ENCODE results near the gene BMPER. TPM values are rescaled to one million over a fixed set of nuclear protein-coding genes. Genes with fewer than 3 reads are reported as not detected.

Gene BMPER
- total RNA-seq, 1 donor from 2014 or later: not detected

DNA sequence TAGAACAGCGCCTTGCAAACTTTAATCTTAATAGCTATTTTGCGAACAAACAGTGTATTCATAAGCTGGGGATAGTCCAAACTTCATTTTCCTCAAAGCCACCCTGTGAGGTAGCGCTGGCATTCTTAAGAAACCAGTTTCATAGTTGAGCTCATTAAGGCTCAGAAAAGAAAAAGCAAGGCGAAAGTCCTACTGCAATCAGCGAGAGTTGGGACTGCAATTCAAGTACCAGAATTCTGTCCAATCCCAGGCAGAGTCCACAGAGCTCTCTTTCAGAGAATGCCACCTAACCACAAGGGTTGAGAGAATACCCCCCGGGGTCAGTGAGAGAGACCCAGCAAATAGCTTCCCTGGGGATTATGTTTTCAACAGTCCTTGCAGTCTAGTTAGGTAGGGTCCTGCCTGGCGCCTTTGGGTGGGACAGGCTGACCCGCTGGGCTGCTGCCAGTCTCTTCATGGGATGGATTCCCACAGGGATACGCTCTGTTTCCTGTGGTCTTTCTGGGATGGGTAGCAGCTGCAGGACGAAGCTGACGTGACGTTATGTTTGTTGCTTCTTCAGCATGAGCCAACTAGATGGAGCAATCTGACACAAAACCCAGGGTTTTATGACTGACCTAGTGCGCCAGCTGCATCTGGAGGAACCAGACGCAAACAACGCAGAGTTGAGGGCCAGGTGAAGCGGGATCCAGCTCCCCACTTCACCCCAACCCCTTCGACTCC, 16.0 kb downstream of the BMPER start:
- intact Hi-C loops (cut with micrococcal nuclease): no loop called here

GRCh38 chr7:33922820-33923219, 17.5 kb downstream of the BMPER start:
- intact Hi-C loops (cut with micrococcal nuclease): no loop called here

DNA sequence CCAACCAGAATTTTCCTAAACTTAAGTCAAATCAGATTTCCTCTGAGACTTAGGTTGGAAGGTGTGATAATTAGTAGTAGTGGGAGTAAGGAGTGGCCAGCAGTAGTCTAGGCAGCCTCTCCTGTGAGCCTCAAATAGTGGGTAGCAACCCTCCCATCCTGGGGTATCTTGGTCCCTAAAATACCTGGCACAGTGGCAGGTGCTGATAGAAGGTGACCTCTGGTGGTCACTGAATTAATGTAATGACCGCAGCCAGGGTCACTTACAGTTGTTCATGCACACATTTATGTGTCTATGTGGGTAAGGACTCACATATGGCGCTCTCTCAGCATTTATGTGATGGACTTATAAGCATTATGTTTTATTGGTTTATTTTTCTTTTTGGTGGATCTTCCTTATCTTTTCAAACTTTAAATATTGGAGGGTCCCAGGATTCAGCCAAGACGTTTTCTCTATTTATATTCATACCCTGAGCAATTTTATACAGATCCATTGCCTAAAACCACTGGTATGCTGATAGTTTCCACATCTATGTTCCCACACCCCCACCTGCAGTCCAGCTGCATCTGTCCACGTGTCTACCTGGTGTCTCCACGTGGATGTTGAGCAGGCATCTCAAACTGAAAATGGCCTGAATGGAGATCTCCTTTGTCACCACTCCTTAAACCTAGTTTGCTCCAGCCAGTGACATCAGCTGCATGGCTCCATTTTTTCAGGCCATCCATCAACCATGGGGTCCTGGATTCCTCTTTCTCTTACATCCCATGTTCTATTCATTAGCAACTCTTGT, 18.3 kb downstream of the BMPER start:
- intact Hi-C loops (cut with micrococcal nuclease): no loop called here

GRCh38 chr7:33926535-33926934, 21.2 kb downstream of the BMPER start:
- intact Hi-C loops (cut with micrococcal nuclease): no loop called here

DNA sequence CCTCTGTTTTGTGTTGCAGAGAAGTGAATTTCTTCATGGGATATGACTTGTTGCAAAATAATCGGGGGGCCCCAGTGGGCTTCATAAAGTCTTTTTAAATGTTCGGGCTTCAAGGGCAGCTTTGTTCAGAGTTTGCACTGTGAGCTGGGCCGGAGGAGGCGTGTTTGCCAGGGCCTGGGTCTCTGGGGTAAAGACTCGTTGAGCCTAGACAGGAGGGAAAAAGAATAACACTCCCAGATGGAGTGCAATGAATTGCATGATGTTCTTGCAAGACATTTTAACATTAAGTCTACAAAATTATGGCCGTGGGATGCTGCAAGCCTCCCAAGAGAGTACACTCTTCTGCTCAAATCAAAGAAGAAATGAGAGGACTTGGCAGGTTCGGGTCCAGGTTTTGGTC, 23.6 kb downstream of the BMPER start:
- intact Hi-C loops (cut with micrococcal nuclease): no loop called here

DNA sequence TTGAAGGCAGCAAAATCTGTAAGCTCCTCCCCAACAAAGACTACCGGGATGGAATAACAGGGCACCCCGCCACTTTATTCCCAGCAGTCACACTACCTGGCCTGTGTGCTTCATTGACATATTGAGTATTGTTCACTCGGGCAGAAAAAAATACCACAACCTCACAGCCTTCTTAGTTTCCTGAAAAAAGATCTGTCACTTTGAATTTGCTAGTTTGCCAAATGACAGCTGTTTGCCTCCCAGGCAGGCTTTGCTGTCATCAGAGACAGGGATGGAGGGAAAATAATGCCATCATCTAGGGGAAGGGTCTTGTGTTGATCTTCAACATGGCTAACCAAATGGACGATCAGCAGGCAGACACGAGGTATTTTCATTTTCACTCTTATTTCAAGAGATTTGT, 26.9 kb downstream of the BMPER start:
- intact Hi-C loops (cut with micrococcal nuclease): loop anchor here (2.0 to 10.0 kb wide), 3 partner anchors 177 to 1167 kb away; no protein-coding TSS in a partner anchor

- intact Hi-C loops (cut with micrococcal nuclease): loop anchor here (2.0 to 10.0 kb wide), 3 partner anchors 178 to 1168 kb away; no protein-coding TSS in a partner anchor
Observed at GRCh38 chr7:33932832-33933468, 27.6 kb downstream of the BMPER start.

DNA sequence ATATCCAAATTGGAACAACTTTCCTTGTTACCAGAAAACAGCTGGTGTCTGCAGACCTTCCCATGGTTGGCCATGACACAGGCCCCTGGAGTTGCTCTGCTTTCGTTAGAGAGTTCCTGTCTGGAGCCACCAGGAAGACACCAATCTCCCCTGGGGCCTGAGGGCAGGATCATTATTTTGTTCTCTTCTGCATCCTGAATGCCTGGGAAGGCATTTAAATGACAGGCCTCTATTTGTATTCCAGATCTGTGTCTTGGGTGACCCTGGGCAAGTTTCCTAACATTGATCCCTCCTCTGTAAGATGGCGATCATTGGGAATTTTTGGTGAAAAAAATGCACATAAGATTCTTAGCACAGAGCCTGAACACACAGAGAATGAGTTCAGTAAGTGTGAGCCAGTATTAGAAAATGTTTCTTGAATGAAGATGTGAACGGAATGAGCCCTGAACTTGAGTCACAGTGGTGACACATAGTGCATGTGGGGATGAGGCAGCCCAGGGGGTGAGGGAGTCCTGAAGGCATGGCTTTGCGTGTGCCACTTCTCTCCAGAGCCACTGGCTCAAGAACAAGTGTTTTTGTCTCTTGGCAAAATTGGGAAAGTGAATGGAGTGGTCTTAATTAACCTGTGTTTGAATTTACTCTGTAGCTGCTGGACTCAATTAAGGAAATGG, 28.4 kb downstream of the BMPER start:
- intact Hi-C loops (cut with micrococcal nuclease): loop anchor here (2.0 to 10.0 kb wide), 3 partner anchors 179 to 1169 kb away; no protein-coding TSS in a partner anchor

DNA sequence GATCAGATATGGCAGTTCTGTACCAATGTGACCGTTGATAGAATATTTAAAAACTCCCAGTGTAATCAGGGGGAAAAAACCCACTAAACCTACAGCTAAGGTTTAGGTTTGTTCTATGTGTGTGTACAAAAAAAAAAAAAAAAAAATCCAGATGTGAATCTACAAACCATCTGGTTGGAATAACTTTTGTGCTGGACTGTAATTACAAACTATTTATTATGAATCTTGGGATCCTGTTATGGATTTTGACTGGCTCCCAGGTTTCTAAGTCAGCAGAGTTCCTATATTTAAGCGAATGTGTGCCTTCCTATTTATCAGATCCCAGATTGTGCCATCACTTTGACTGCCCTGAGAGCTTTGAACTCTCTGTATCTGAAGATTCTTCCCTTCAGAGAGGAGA, 29.1 kb downstream of the BMPER start:
- intact Hi-C loops (cut with micrococcal nuclease): loop anchor here (10.0 kb wide), 2 partner anchors 180 to 1170 kb away; no protein-coding TSS in a partner anchor

- intact Hi-C loops (cut with micrococcal nuclease): loop anchor here (10.0 kb wide), 2 partner anchors 182 to 1172 kb away; no protein-coding TSS in a partner anchor
Observed at GRCh38 chr7:33936503-33936902, 31.2 kb downstream of the BMPER start.

DNA sequence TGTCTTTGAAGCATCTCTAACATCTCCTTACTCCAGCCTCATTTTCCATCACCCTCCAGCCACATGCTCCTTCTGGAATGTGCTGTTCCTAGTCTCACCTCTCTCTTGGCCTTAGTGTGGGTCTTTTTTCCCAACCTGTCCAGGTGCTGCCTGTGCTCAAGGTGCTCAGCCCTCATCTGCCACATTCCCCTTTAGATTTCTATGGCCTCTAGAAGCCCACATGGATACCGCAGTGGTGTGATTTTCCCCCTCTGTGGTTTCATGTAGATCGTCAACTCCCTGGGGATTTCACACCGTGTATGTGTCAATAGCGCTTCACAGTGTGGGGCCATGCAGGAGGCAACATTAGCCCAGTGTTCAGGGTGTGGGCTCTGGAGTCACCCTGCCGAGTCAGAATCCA, 32.5 kb downstream of the BMPER start:
- intact Hi-C loops (cut with micrococcal nuclease): loop anchor here (10.0 kb wide), 2 partner anchors 183 to 1173 kb away; no protein-coding TSS in a partner anchor

- intact Hi-C loops (cut with micrococcal nuclease): loop anchor here (10.0 kb wide), 2 partner anchors 184 to 1174 kb away; no protein-coding TSS in a partner anchor
Observed at GRCh38 chr7:33939121-33939520, 33.8 kb downstream of the BMPER start.

GRCh38 chr7:33940503-33940902, 35.2 kb downstream of the BMPER start:
- intact Hi-C loops (cut with micrococcal nuclease): no loop called here

DNA sequence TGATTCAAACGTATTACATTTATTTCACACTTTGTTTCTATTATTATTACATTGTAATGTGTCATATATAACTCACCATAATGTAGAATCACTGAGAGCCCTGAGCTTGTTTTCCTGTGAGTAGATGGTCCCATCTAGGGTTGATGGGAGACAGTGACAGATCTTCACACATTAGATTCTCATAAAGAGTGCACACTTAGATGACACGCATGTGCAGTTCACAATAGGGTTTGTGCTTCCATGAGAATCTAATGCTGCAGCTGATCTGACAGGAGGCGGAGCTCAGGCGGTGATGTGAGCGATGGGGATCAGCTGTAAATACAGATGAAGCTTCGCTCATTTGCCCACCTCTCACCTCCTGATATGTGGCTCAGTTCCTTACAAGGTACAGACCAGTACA, 36.1 kb downstream of the BMPER start:
- intact Hi-C loops (cut with micrococcal nuclease): no loop called here

- intact Hi-C loops (cut with micrococcal nuclease): no loop called here
Observed at GRCh38 chr7:33946094-33946699, 40.9 kb downstream of the BMPER start.

- intact Hi-C loops (cut with micrococcal nuclease): no loop called here
Observed at GRCh38 chr7:33950047-33950714, 44.8 kb downstream of the BMPER start.

- intact Hi-C loops (cut with micrococcal nuclease): no loop called here
Observed at GRCh38 chr7:33952824-33953223, 47.5 kb downstream of the BMPER start.

- intact Hi-C loops (cut with micrococcal nuclease): no loop called here
Observed at GRCh38 chr7:33958104-33958503, 52.8 kb downstream of the BMPER start.

- intact Hi-C loops (cut with micrococcal nuclease): no loop called here
Observed at GRCh38 chr7:33959676-33960075, 54.3 kb downstream of the BMPER start.

GRCh38 chr7:33961948-33962347, 56.6 kb downstream of the BMPER start:
- intact Hi-C loops (cut with micrococcal nuclease): no loop called here
